GM21723 (cell line): Measurements from ENCODE around the gene MAGI1.

Experiments
- ATAC-seq: cut with Tn5 transposase; IDR thresholded peaks from one replicate; pipeline ENCODE4 v1.9.1; 2021; ENCODE audit warnings: mild to moderate bottlenecking, moderate library complexity; ENCODE audit not compliant: unreplicated experiment

The MAGI1 gene

DNA sequence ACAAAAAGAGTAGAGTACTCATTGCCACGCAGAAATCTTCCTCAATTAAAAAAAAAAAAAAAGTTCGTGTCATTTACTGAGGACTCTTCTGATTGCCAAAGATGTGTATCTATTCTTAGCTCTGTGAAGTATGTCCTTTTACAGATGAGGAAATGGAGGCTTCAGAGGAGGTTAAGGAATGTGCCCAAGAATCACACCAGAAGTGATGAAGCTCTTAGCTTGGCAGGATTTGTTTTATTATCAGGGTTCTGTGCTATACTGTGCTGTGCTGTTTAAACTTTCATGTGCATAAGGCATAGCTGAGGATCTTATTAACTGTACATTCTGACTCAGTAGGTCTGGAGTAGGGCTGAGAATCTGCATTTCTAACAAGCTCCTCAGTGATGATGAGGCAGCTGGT lies 685.8 kb downstream of the MAGI1 start:
- ATAC-seq: no peak

DNA sequence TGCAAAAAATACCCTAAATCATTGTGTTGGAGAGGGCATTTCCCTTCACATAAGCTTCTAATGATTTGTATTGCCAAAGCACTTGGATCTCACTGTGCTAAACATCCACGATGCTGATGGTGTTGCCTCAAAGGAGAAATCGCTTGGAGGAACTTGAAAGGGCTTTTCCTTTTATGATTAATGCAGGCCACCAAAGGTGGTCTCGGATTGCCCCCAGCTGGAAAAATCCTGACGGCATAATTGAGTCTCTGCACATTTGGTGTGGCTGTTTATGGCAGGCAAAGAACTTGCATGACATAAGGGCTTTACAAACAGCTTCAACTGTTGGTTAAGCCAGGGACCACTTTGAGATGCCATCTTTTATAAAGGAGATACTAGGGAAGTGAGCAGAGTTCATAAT lies 687.0 kb downstream of the MAGI1 start:
- ATAC-seq: no peak

GRCh38 chr3:65350801-65351476 lies 687.8 kb downstream of the MAGI1 start:
- no peak for ATAC-seq

- ATAC-seq: no peak
These were observed 690.2 kb downstream of the MAGI1 start for GRCh38 chr3:65348398-65348995.

DNA sequence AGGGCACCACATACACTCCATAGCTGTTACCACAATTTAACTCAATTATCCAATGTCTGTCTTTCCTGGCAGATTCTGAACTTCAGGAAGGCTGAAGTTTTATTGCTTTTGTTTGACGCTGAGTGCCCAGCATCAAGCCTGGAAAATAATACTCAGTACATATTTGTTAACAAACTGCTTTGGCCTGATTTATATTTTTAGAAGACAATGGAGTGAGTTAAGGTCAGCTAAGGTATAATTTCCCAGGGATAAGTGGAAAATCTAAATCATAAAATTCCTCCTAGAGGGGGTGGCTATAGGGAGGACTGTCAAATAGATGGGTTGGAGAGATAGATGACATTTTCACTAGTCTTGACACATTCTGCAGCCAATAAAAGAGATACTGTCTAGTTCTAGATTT lies 691.6 kb downstream of the MAGI1 start:
- no peak for ATAC-seq

GRCh38 chr3:65344846-65345245 lies 693.9 kb downstream of the MAGI1 start:
- no peak for ATAC-seq

GRCh38 chr3:65344444-65344843 lies 694.3 kb downstream of the MAGI1 start:
- ATAC-seq: no peak

DNA sequence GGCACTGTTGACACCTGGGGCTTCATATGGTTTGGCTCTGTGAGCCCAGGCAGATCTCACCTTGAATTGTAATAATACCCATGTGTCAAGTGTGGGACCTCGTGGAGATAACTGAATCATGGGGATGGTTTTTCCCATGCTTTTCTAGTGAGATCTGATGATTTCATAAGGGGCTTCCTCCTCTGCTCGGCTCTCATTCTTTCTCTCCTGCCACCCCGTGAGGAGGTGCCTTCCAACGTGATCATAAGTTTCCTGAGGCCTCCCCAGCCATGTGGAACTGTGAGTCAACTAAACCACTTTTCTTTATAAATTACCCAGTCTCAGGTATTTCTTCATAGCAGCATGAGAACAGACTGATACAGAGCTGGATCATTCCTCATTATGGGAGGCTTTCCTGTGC lies 695.0 kb downstream of the MAGI1 start:
- ATAC-seq: no peak

GRCh38 chr3:65343026-65343425 lies 695.7 kb downstream of the MAGI1 start:
- ATAC-seq: no peak

DNA sequence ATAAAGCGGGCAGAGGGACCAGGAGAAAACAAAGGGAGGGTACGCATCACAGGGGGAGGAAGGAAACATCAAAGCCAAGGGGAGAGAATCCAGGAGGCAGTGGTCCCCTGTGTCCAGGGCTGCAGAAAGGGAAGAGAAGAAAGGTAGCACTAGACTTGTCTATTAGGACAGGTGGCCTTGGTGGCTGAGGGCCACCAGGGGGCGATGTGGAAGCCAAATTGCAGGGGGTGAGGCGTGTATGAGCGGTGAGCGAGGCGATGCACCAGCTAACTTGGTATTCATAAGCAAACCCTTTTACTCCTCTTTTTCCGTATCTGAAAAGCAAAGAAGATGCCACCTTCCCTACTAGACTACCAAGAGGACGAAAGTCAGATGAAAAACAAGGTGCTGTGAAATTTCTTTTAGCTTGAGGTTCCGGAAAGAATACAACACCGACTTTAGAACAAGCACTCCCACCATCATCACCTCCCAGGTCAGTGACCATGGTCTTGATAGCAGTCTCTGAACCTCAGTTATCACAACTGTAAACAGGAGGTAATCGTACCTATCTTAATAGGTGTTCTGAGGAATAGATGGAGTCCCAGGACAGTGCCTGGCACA lies 696.5 kb downstream of the MAGI1 start:
- no peak for ATAC-seq

DNA sequence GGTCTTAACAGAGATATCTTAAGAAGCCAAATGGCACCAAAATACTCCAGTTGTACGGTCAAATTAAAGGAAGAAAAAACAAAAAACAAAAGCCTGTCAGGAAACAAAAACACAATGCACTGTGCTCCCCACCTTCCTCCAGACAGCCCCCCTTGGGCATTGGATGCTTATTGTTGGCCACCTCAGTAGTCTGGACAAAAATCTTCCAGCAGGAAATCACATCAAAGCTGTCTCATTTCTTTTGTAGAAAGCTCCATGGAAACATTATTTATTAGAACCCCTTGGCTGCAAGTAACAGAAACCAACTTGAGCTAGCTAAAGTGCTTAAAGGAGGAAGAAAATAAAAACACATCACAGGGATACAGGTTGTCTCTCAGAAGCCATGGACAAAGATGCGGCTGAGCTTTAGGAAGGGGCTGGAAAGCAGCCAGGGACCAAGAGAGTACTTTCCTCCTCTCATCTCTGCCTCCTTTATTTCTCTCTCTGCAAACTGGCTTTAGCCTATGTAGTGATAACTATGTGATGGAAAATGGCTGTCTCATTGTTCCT lies 699.5 kb downstream of the MAGI1 start:
- no peak for ATAC-seq

GRCh38 chr3:65338571-65338970 lies 700.1 kb downstream of the MAGI1 start:
- no peak for ATAC-seq

GRCh38 chr3:65335587-65335986 lies 703.1 kb downstream of the MAGI1 start:
- ATAC-seq: no peak

DNA sequence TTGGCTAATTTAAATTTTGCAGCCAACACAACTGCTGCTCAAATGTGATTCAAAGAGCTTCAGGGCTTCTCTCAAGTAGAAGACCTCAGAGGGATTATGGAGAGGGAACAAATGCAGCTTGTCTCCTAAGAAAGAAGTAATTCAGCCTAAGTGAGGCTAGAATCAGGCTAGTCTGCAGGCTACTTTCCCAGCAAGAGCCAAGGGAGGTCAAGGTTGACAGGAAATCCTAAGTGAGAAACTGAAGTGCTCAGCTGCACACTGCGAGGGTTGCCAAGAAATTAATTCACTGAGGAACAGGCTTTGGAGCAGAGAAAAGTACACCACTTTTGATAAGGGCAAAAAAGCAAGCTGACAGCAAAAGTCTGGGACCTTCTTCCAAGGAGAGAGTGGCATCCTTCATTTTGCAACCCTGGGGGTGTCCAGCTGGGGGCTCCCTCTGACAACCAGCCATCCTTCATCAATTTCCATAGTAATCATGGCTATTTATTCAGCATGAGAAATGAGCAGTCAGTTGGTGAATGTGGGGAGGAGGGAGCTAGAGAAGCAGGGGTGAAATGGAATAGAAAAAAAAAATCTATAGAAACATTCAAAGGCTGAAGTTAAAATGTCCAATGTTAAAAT lies 704.6 kb downstream of the MAGI1 start:
- ATAC-seq: no peak

GRCh38 chr3:65331730-65332129 lies 707.0 kb downstream of the MAGI1 start:
- ATAC-seq: no peak

DNA sequence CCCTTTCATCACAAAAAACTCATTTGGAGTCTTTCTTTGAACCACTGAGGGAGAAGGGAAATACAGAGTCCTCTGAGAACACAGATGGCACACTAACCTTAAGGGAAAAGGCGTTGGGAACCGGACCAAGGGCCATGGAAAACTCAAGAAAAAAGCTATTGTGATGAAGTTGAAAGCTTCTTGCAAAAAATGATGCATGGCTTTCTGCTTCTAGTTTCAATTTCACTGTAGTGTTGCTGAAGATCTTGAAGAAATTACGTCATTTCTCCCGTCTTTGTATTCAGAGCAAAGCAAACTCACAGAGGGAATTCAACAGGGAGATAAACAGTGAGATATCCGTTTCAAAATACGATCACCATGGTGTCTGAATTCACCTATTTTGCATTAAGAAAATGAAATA lies 708.6 kb downstream of the MAGI1 start:
- ATAC-seq: no peak

DNA sequence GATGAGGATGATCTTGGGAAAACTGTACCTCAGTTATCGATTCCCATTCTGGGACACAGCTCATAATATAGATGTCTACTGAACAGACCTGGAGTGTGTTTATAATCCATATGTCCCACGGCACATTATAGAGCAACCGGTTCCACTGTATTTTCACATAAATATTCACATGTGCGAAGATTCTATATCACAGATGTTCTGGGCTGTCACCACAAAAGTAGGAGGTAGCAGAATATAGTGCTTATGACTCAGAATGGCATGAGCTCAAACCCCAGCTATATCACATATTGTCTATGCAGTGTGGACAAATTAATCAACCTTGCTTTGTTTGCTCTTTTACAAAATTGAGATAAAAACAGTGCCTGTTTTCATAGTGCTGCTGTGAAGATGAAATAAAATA lies 710.6 kb downstream of the MAGI1 start:
- no peak for ATAC-seq

DNA sequence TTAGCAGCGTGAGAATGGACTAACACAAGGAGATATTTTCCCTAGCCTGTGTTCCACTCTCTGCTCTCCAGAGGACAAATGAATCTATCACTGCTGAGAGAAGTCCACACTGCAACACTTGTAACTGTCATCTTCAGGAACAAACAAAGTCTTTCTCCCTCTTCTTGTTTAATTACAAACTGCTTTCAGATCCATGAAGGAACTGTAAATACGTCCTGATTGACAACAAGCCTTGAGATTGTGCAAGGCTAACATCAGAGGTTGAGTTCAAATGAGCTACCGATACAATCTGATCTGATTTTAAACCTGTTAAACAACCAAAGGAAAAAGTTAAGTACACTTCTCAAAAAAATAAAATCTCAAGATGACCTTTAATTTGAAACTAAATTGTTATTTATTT lies 712.1 kb downstream of the MAGI1 start:
- no peak for ATAC-seq

DNA sequence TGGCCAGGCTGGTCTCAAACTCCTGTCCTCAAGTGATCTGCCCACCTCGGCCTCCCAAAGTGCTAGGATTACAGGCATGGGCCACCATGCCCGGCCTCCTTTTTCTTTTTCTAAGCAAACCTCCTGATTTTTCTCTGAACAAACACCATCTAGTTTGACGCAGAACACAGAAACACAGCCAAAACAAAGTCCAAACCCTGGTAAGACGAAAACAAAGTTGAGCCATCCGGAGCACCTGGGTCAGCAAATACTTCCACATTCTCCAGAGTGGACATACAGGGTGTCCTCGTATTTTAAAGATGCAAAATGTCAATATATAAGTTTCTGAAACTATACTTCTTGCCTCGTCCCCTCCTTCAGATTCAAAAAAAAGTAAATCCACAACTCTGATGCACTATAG lies 715.8 kb downstream of the MAGI1 start:
- no peak for ATAC-seq

- ATAC-seq: no peak
These were observed 720.5 kb downstream of the MAGI1 start for GRCh38 chr3:65318231-65318630.

GRCh38 chr3:65314916-65315315 lies 723.8 kb downstream of the MAGI1 start:
- no peak for ATAC-seq

- no peak for ATAC-seq
These were observed 724.4 kb downstream of the MAGI1 start for GRCh38 chr3:65314269-65314668.
